Measurements from ENCODE around the gene TSHZ1. TPM values are rescaled to one million over a fixed set of nuclear protein-coding genes. Genes with fewer than 3 reads are reported as not detected.
A peak's percentile ranks its signal among the peaks of the same experiment; 100 is the strongest.

TSHZ1 gene
- total RNA-seq, 1 experiment from 2014 or later = 9.7 TPM

- H3K27me3 Mint-ChIP-seq (ENCODE audit: insufficient read depth, unreplicated experiment) = no peaks in the 10 kb centered on the region
Observed at GRCh38 chr18:75211626-75211952, 992 bp downstream of the TSHZ1 start.

GRCh38 chr18:75211953-75212750, 1.6 kb downstream of the TSHZ1 start:
- no TSS peak for BruUV-seq (replicated peaks)
- ChIA-PET CTCF (interaction anchor here (0.6 to 1.4 kb wide), 8 partner anchors 13 to 1245 kb away, joined by 3 to 4 read pairs (median 3); no protein-coding TSS in a partner anchor), POLR2A (interaction anchor here (0.8 to 2.7 kb wide), 10 partner anchors 13 to 1353 kb away, joined by 3 to 12 read pairs (median 4); no protein-coding TSS in a partner anchor)
- Mint-ChIP-seq H3K27ac (ENCODE audit: low read depth, unreplicated experiment) (no peak overlapping the region), H3K36me3 (ENCODE audit: insufficient read depth, unreplicated experiment) (peaks cover 6% of the 10 kb centered on the region), H3K27me3 (ENCODE audit: insufficient read depth, unreplicated experiment) (no peaks in the 10 kb centered on the region), H3K9me3 (ENCODE audit: unreplicated experiment) (no peaks in the 10 kb centered on the region), H3K4me3 (ENCODE audit: unreplicated experiment) (peak overlapping the region; percentile 70), H3K4me1 (ENCODE audit: insufficient read depth, unreplicated experiment) (peaks cover 35% of the 10 kb centered on the region)
- intact Hi-C loops (cut with micrococcal nuclease) = loop anchor here (2.0 to 10.0 kb wide), 6 partner anchors 35 to 1140 kb away; no protein-coding TSS in a partner anchor
- TF ChIP-seq, protein P1, sequence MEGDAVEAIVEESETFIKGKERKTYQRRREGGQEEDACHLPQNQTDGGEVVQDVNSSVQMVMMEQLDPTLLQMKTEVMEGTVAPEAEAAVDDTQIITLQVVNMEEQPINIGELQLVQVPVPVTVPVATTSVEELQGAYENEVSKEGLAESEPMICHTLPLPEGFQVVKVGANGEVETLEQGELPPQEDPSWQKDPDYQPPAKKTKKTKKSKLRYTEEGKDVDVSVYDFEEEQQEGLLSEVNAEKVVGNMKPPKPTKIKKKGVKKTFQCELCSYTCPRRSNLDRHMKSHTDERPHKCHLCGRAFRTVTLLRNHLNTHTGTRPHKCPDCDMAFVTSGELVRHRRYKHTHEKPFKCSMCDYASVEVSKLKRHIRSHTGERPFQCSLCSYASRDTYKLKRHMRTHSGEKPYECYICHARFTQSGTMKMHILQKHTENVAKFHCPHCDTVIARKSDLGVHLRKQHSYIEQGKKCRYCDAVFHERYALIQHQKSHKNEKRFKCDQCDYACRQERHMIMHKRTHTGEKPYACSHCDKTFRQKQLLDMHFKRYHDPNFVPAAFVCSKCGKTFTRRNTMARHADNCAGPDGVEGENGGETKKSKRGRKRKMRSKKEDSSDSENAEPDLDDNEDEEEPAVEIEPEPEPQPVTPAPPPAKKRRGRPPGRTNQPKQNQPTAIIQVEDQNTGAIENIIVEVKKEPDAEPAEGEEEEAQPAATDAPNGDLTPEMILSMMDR (IDR thresholded peaks at IDR 0.05; ENCODE audit: unreplicated experiment) = no peak
- peak; percentile 33 for DNase-seq (ENCODE audit: unreplicated experiment)

More at GRCh38 chr18:75211626-75211952, 992 bp downstream of the TSHZ1 start:
- no TSS peak for BruUV-seq (replicated peaks)
- Mint-ChIP-seq H3K36me3 (ENCODE audit: insufficient read depth, unreplicated experiment) (peaks cover 6% of the 10 kb centered on the region), H3K4me1 (ENCODE audit: insufficient read depth, unreplicated experiment) (peaks cover 39% of the 10 kb centered on the region), H3K9me3 (ENCODE audit: unreplicated experiment) (no peaks in the 10 kb centered on the region), H3K27ac (ENCODE audit: low read depth, unreplicated experiment) (no peak overlapping the region), H3K4me3 (ENCODE audit: unreplicated experiment) (peak overlapping the region; percentile 70)
- CTCF ChIA-PET = interaction anchor here (1.3 kb wide), 1 partner anchor 580 kb away, joined by 4 read pairs; no protein-coding TSS in a partner anchor
- POLR2A ChIA-PET = interaction anchor here (2.7 to 3.8 kb wide), 2 partner anchors 267 to 614 kb away, joined by 12 to 28 read pairs; partner anchors contain the start of gene ZNF407
- TF ChIP-seq, protein P1 (IDR thresholded peaks at IDR 0.05; ENCODE audit: unreplicated experiment) = no peak
- intact Hi-C loops (cut with micrococcal nuclease) = loop anchor here (2.0 to 10.0 kb wide), 6 partner anchors 36 to 1141 kb away; no protein-coding TSS in a partner anchor
- DNase-seq (ENCODE audit: unreplicated experiment) = no peak

DNA sequence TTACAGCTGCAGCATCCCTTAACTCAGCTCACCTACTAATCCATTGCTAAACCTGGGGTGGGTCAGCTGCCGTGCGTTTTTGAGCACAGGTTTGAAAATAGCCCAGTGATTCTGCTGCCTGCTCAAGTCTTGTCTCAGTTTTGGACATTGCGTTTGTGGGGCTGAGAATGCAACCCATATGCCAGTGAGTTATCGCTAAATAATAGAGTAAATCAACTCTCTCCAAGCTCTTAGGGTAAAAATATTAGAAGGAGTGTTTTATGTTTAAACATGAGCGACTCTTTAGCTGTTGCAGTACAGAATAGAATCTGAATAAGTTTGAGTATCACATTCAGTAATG, 2.1 kb downstream of the TSHZ1 start:
- H3K4me1 Mint-ChIP-seq (ENCODE audit: insufficient read depth, unreplicated experiment) = peaks cover 30% of the 10 kb centered on the region
- peaks cover 6% of the 10 kb centered on the region for H3K36me3 Mint-ChIP-seq (ENCODE audit: insufficient read depth, unreplicated experiment)
- TF ChIP-seq, protein P1 (IDR thresholded peaks at IDR 0.05; ENCODE audit: unreplicated experiment) = no peak
- no TSS peak for BruUV-seq (replicated peaks)
- peak overlapping the region; percentile 70 for H3K4me3 Mint-ChIP-seq (ENCODE audit: unreplicated experiment)
- H3K9me3 Mint-ChIP-seq (ENCODE audit: unreplicated experiment) = no peaks in the 10 kb centered on the region
- intact Hi-C loops (cut with micrococcal nuclease) = loop anchor here (5.0 to 10.0 kb wide), 5 partner anchors 35 to 1140 kb away; no protein-coding TSS in a partner anchor
- no peak overlapping the region for H3K27ac Mint-ChIP-seq (ENCODE audit: low read depth, unreplicated experiment)
- ChIA-PET POLR2A (interaction anchor here (0.6 to 1.9 kb wide), 11 partner anchors 12 to 1352 kb away, joined by 3 to 11 read pairs (median 4); no protein-coding TSS in a partner anchor), CTCF (interaction anchor here (0.6 to 1.4 kb wide), 8 partner anchors 13 to 1245 kb away, joined by 3 to 4 read pairs (median 3); no protein-coding TSS in a partner anchor)
- no peaks in the 10 kb centered on the region for H3K27me3 Mint-ChIP-seq (ENCODE audit: insufficient read depth, unreplicated experiment)
- peak; percentile 5 for DNase-seq (ENCODE audit: unreplicated experiment)
